LNCAP (cell line): Measurements from ENCODE around the gene STK32B.

Experiments
- TF ChIP-seq, protein P1 (sequence below): fragments of 450-650 bp; IDR thresholded peaks from 2 replicates; pipeline ENCODE4 v1.5.1; 2017; ENCODE audit warnings: mild to moderate bottlenecking

Gene STK32B

DNA sequence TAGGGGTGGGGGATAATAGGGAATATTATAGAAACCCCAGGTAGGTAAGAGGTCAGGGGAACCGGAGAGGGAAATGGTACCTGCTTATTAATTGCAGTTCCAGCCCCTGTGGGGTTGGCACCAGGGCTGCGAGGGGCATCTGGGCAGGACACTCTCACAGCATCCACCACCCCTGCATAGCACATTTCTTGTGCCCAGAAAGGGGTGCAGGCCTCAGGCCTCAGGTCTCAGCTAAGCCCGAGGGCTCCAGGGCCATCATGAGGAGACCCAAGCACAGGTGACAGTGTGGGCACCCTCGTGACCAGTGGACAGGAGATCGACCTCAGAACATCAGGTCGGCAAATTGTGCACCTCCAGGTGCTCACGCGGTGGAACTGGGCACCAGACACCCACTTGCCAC is 492.4 kb downstream of the STK32B start:
- TF ChIP-seq, protein P1, sequence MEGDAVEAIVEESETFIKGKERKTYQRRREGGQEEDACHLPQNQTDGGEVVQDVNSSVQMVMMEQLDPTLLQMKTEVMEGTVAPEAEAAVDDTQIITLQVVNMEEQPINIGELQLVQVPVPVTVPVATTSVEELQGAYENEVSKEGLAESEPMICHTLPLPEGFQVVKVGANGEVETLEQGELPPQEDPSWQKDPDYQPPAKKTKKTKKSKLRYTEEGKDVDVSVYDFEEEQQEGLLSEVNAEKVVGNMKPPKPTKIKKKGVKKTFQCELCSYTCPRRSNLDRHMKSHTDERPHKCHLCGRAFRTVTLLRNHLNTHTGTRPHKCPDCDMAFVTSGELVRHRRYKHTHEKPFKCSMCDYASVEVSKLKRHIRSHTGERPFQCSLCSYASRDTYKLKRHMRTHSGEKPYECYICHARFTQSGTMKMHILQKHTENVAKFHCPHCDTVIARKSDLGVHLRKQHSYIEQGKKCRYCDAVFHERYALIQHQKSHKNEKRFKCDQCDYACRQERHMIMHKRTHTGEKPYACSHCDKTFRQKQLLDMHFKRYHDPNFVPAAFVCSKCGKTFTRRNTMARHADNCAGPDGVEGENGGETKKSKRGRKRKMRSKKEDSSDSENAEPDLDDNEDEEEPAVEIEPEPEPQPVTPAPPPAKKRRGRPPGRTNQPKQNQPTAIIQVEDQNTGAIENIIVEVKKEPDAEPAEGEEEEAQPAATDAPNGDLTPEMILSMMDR, result no peak

GRCh38 chr4:5544762-5545161 is 493.5 kb downstream of the STK32B start:
- TF ChIP-seq, protein P1, result no peak

GRCh38 chr4:5545271-5545670 is 494.0 kb downstream of the STK32B start:
- TF ChIP-seq, protein P1, result no peak

- TF ChIP-seq, protein P1, result no peak
Observed at GRCh38 chr4:5547651-5548249, 496.5 kb downstream of the STK32B start.
